Large intestine (tissue), 3 donors: ENCODE data around the gene EXD3. TPM values are rescaled to one million over a fixed set of nuclear protein-coding genes. Genes with fewer than 3 reads are reported as not detected.

Source experiments
- DNase-seq, 2 donors: peaks; one replicate each; pipeline versions ENCODE4 v3.0.0 to v3.0.0-alpha.2; 2013
- H3K27ac ChIP-seq: one replicate; pipeline ENCODE4 v1.5.1; 2013; ENCODE audit warnings: low read length
- H3K27me3 ChIP-seq: 2 replicates; pipeline ENCODE4 v1.6.1; 2013; ENCODE audit warnings: low read length; ENCODE audit not compliant: control insufficient read depth, insufficient read depth
- H3K36me3 ChIP-seq: 2 replicates; pipeline ENCODE4 v1.6.1; 2013; ENCODE audit warnings: low read length; ENCODE audit not compliant: control insufficient read depth, insufficient read depth
- H3K4me1 ChIP-seq: one replicate; pipeline ENCODE4 v1.6.1; 2013; ENCODE audit warnings: low read length; ENCODE audit not compliant: control insufficient read depth, insufficient read depth
- H3K4me3 ChIP-seq: one replicate; pipeline ENCODE4 v1.5.1; 2013; ENCODE audit warnings: low read length
- H3K9me3 ChIP-seq: one replicate; pipeline ENCODE4 v1.6.1; 2013; ENCODE audit warnings: mild to moderate bottlenecking, low read depth, low read length, moderate library complexity; ENCODE audit not compliant: control insufficient read depth
- WGBS: methylation state at CpG from one replicate; pipeline ENCODE4 v1.1.5; 2013; ENCODE audit warnings: low lambda C conversion rate; ENCODE audit not compliant: insufficient coverage; 5-methylcytosine and 5-hydroxymethylcytosine counted together
- polyA plus RNA-seq: library from polyadenylated mRNA; unstranded; fragments of 120-200 nt; gene quantifications from one replicate; pipeline ENCODE4 v1.2.1, GENCODE V29; 2013

Gene EXD3
- polyA plus RNA-seq, 1 donor, result 36.5 TPM

- 94% methylated on average over 5 of the region's 20 CpGs for WGBS
- no peak overlapping the region for H3K4me3 ChIP-seq
- no peak for DNase-seq
- H3K27me3 ChIP-seq, result no peaks in the 10 kb centered on the region
- H3K27ac ChIP-seq, result no peak overlapping the region
- H3K36me3 ChIP-seq, result peaks cover 12% of the 10 kb centered on the region
- H3K9me3 ChIP-seq, result peaks cover 19% of the 10 kb centered on the region
- H3K4me1 ChIP-seq, result peaks cover 23% of the 10 kb centered on the region
These were observed 25.1 kb downstream of the EXD3 start for GRCh38 chr9:137397675-137398423.

- peaks cover 20% of the 10 kb centered on the region for H3K4me1 ChIP-seq
- no CpG with 5 or more reads among the region's 26 CpGs for WGBS
These were observed 26.2 kb downstream of the EXD3 start for GRCh38 chr9:137396634-137397367.

GRCh38 chr9:137396227-137396626 is 26.7 kb downstream of the EXD3 start:
- DNase-seq, result no peak
- Histone ChIP-seq H3K4me1 (peaks cover 21% of the 10 kb centered on the region), H3K27me3 (no peaks in the 10 kb centered on the region), H3K9me3 (peaks cover 19% of the 10 kb centered on the region), H3K36me3 (peaks cover 19% of the 10 kb centered on the region), H3K4me3 (no peak overlapping the region), H3K27ac (no peak overlapping the region)
- no CpG with 5 or more reads among the region's 15 CpGs for WGBS

More at GRCh38 chr9:137396634-137397367, 26.2 kb downstream of the EXD3 start:
- Histone ChIP-seq H3K27ac (no peak overlapping the region), H3K36me3 (peaks cover 19% of the 10 kb centered on the region), H3K4me3 (no peak overlapping the region), H3K9me3 (peaks cover 19% of the 10 kb centered on the region), H3K27me3 (no peaks in the 10 kb centered on the region)
- DNase-seq, result no peak

GRCh38 chr9:137395666-137396010 is 27.3 kb downstream of the EXD3 start:
- Histone ChIP-seq H3K9me3 (peaks cover 19% of the 10 kb centered on the region), H3K27me3 (no peaks in the 10 kb centered on the region), H3K4me3 (no peak overlapping the region), H3K27ac (no peak overlapping the region), H3K4me1 (peaks cover 20% of the 10 kb centered on the region), H3K36me3 (peaks cover 22% of the 10 kb centered on the region)
- WGBS, result no CpG with 5 or more reads among the region's 11 CpGs
- no peak for DNase-seq

- H3K9me3 ChIP-seq, result peaks cover 19% of the 10 kb centered on the region
- H3K27me3 ChIP-seq, result no peaks in the 10 kb centered on the region
- H3K4me3 ChIP-seq, result no peak overlapping the region
- no peak for DNase-seq
- H3K4me1 ChIP-seq, result peaks cover 20% of the 10 kb centered on the region
- H3K36me3 ChIP-seq, result peaks cover 22% of the 10 kb centered on the region
- WGBS, result no CpG with 5 or more reads among the region's 36 CpGs
- H3K27ac ChIP-seq, result no peak overlapping the region
These were observed 27.9 kb downstream of the EXD3 start for GRCh38 chr9:137394866-137395665.

- Histone ChIP-seq H3K4me1 (peaks cover 4% of the 10 kb centered on the region), H3K9me3 (peaks cover 14% of the 10 kb centered on the region), H3K36me3 (peaks cover 23% of the 10 kb centered on the region), H3K27ac (no peak overlapping the region), H3K4me3 (no peak overlapping the region), H3K27me3 (no peaks in the 10 kb centered on the region)
- WGBS, result no CpG with 5 or more reads among the region's 28 CpGs
- no peak for DNase-seq
These were observed 29.5 kb downstream of the EXD3 start for GRCh38 chr9:137393176-137394150.

- WGBS, result no CpG with 5 or more reads among the region's 23 CpGs
- Histone ChIP-seq H3K4me1 (peaks cover 13% of the 10 kb centered on the region), H3K27me3 (no peaks in the 10 kb centered on the region), H3K4me3 (no peak overlapping the region), H3K36me3 (peaks cover 23% of the 10 kb centered on the region), H3K27ac (no peak overlapping the region), H3K9me3 (peaks cover 9% of the 10 kb centered on the region)
- no peak for DNase-seq
These were observed 30.5 kb downstream of the EXD3 start for GRCh38 chr9:137392232-137393007.

GRCh38 chr9:137391411-137391754 is 31.6 kb downstream of the EXD3 start:
- no peak overlapping the region for H3K27ac ChIP-seq
- no peak overlapping the region for H3K4me3 ChIP-seq
- WGBS, result no CpG with 5 or more reads among the region's 22 CpGs
- H3K4me1 ChIP-seq, result peaks cover 19% of the 10 kb centered on the region
- peaks cover 3% of the 10 kb centered on the region for H3K9me3 ChIP-seq
- H3K36me3 ChIP-seq, result peaks cover 23% of the 10 kb centered on the region
- peak in 1 of 2 donors; percentile 48 for DNase-seq
- H3K27me3 ChIP-seq, result no peaks in the 10 kb centered on the region
